GM12801 (cell line): Measurements from ENCODE around the gene TXN2.

ENCODE experiments used
- CTCF ChIP-seq: IDR thresholded peaks from one replicate; pipeline ENCODE4 v1.5.1; 2011; ENCODE audit warnings: control low read depth; ENCODE audit not compliant: insufficient read length; ENCODE audit errors: extremely low read depth

TXN2 gene

GRCh38 chr22:36497910-36498665, 16.6 kb upstream of the TXN2 start:
- TF ChIP-seq CTCF: no peak

GRCh38 chr22:36493690-36494110, 12.3 kb upstream of the TXN2 start:
- no peak for TF ChIP-seq CTCF

GRCh38 chr22:36492109-36492508, 10.7 kb upstream of the TXN2 start:
- TF ChIP-seq CTCF: no peak

GRCh38 chr22:36491155-36491554, 9.7 kb upstream of the TXN2 start:
- no peak for TF ChIP-seq CTCF

- TF ChIP-seq CTCF: no peak
Measured at GRCh38 chr22:36486619-36487384, 5.4 kb upstream of the TXN2 start.

GRCh38 chr22:36480941-36481392, 473 bp downstream of the TXN2 start:
- TF ChIP-seq CTCF: no peak

- no peak for TF ChIP-seq CTCF
Measured at GRCh38 chr22:36478966-36479365, 2.5 kb downstream of the TXN2 start.
